HG02588 (cell line): ENCODE measurements around the gene PROK2.

Source experiments
- ATAC-seq: cut with Tn5 transposase; IDR thresholded peaks from one replicate; pipeline ENCODE4 v1.9.1; 2021; ENCODE audit warnings: mild to moderate bottlenecking, moderate library complexity; ENCODE audit not compliant: unreplicated experiment

The PROK2 gene

GRCh38 chr3:71751602-71752001, 33.3 kb downstream of the PROK2 start:
- no peak for ATAC-seq

DNA sequence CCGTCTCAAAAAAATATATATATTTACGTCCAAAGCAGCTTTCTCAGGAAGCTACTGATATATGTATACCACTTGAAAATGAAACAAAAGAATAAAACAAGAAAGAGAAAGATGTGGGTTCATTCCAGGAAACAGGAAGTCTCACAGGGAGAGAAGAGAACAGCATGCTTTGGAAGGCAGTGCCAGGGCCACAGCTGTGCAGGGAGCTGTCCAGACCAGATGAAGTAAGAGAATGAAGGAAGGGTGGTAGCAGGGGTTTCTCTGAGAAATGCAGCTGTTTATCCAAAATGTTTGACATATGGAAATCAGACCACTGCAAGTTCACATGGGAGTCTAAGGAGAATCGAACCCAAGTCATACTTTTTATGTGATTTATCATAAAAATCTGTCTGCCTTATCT, 40.2 kb downstream of the PROK2 start:
- no peak for ATAC-seq

- ATAC-seq = no peak
Observed at GRCh38 chr3:71742621-71743020, 42.3 kb downstream of the PROK2 start.

- no peak for ATAC-seq
Observed at GRCh38 chr3:71734881-71735280, 50.1 kb downstream of the PROK2 start.

GRCh38 chr3:71733319-71733718, 51.6 kb downstream of the PROK2 start:
- ATAC-seq = no peak

GRCh38 chr3:71732637-71733036, 52.3 kb downstream of the PROK2 start:
- no peak for ATAC-seq

DNA sequence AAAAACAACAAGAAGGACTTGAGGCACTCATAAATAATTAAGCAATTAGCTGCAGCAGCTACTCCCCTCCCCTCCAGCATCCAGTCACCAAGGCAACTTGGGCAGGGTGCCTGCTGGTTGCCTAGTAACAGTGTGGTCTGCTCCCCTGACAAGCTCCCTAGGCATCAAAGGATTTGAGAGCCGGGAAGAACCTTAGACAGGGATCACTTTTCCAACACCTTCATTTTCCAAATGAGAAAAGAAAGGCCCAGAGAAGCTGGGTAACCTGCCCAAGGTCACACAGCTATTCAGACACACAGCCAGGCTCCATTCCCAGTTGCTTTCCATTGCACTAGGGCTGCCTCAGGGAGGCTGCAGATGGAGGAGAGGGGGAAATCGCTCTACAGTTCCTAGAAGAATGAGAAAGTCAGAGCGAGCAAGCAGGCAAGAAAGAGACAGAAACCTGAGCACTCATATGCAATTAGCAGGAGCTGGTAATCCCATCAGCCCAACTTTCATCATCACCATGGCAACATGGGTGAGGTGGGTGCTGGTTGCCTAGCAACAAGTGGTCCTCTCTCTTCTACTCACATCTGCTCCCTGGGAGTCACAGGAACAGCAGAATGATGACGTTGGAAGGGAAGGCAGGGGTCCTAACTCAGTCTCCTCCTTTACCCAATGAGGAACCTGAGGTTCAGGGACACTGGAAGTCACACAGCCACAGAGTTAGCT, 56.2 kb downstream of the PROK2 start:
- no peak for ATAC-seq

DNA sequence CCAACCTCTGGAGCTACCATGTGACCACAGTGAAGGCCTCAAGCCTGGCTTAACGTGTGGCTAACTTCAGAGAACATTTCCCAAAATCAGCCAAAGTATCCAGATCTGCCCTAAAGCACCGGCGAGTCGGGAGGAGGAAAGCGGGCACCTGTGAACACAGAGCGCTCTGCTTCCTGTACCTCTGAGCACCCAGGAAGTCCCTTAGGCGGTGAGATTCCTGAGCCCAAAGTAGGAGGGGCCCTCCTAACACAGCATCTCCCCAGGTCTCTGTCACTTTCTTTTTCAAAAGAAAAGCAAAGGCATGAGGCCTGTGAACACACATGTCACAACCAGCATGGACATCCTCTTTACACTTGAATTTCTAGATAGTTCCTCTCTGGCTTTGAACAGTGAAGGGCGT, 58.8 kb downstream of the PROK2 start:
- ATAC-seq = no peak

DNA sequence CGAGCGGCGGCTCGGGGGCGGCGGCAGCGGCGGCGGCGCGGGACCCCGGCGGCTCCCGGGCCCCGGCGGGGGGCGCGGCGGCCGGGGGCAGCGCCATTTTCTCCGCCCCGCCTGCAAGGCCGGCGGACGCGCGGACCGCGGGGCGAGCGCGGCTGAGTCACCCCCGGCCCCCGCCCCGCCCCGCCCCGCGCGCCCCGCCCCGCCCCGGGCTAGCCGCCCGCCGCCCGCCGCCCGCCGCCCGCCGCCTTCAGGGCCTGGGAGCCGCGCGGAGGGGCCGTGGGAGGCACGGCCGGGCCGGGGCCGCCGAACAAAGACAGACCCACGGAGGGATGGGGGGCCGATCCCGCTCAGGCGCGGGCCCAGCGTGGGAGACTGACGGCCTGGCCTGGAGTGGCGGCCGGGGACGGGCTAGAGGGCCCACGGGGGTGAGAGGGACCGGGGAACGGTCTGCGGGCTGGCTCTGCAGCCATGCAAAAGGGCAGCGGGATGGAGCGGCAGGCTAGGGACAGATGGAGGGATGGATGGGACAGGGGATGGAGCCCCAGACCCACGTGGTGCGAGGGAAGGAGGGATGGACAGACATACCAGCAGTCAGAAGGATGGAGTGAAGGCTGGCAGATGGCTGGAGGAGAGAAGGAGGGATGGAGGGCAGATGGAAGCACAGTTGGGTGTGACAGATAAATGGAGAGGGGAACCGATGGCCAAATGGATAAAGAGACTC, 59.5 kb downstream of the PROK2 start, which contains the start of gene EIF4E3:
Gene EIF4E3, minus strand, starts transcription at position 132 of the 721 bp plus-strand sequence. Its CDS starts 35 bp downstream, at position 97.
- ATAC-seq = peak; percentile 60

GRCh38 chr3:71724584-71725270, 60.2 kb downstream of the PROK2 start:
- ATAC-seq = peak; percentile 54

DNA sequence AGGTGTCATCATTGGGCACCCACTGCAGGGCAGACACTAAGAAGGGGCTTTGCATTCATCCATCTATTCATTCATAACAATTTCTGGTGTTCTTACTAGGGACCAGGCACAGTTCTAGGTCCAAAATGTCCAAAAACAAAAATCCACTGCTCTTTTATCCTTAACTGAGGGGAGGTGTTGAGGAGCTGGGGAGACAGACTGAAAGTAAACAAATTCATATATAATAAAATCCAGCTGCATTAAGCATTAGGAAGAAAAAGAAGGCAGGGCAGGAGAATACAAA, 60.8 kb downstream of the PROK2 start:
- no peak for ATAC-seq

DNA sequence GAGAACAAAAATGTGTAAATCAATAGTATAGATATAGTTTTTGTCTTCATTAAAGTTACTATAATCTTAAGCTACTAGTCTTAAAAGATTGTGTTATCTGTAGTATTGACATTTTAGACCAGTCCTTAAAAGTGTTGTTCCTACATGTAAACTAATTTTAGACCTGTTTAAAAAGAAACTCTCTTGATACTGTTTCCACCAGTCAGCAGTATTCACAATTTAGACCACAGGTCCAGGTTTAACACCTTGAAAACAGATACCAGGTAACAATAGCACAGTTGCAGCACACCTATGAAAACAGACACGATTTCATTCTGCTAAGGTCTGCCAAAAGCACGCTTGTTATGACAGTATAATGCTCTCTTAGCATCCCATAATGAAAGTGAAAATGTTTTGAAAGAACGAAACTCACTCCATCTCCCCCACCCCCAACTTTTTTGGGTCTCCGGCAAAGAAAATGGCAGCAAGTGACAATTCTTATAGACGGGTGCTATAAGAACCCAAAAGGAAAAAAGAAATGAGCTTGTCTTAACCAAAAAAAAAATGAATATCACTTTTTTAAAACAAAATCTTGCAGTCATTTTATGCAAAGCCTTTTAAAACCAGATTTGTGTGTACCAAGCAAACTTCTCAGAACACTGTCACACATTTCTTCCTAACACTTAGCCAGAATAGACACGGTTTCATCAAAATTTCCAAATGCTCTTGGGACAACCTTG, 61.3 kb downstream of the PROK2 start:
- ATAC-seq = no peak

- ATAC-seq = no peak
Observed at GRCh38 chr3:71722693-71723092, 62.3 kb downstream of the PROK2 start.
